ENCODE measurements around the gene FBXW7. TPM values are rescaled to one million over a fixed set of nuclear protein-coding genes. Genes with fewer than 3 reads are reported as not detected.

The FBXW7 gene
- total RNA-seq, 1 experiment from 2014 or later: 23.0 TPM

DNA sequence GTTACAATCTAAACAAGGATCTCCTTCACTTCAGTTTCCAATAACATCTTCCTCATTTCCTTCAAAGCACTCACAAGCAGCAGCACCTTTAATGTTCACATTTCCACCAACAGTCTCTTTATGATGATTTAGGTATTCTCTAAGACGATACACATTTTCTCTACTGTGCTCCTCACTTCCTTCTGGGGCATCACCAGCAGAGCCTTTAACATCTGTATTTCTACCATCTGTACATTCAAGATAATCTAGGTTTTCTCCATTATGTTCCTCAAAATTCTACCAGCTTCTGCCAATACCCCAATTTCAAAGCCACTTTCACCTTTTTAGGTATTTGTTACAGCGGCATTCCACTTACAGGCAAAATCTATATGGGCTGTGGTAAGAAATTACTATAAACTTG is 80.6 kb downstream of the FBXW7 start:
- H4K20me1 ChIP-seq (ENCODE audit: insufficient read depth): no peaks in the 10 kb centered on the region
- H3K9me3 ChIP-seq (ENCODE audit: control insufficient read depth in 1 of 2, insufficient read depth in 1 of 2, low read depth in 1 of 2, low read length in 2 of 2): no peaks in the 10 kb centered on the region
- TF ChIP-seq SP1 (IDR thresholded peaks at IDR 0.05; ENCODE audit: low read depth): no peak
- TF ChIP-seq, protein P1, sequence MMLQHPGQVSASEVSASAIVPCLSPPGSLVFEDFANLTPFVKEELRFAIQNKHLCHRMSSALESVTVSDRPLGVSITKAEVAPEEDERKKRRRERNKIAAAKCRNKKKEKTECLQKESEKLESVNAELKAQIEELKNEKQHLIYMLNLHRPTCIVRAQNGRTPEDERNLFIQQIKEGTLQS (IDR thresholded peaks at IDR 0.05): no peak
- no peak for TF ChIP-seq YY1 (IDR thresholded peaks at IDR 0.05; ENCODE audit: extremely low read depth, insufficient replicate concordance, low read depth, low read length)
- TF ChIP-seq ELF1 (IDR thresholded peaks at IDR 0.05; ENCODE audit: borderline replicate concordance, low read depth): no peak
- no peak for TF ChIP-seq FOSL1 (IDR thresholded peaks at IDR 0.05; ENCODE audit: low read depth)
- TF ChIP-seq MAX (IDR thresholded peaks at IDR 0.05): no peak
- no peak for TF ChIP-seq SIN3A (IDR thresholded peaks at IDR 0.05; ENCODE audit: low read depth)
- no peak for TF ChIP-seq EZH2 (IDR thresholded peaks at IDR 0.05)
- no peaks in the 10 kb centered on the region for H3K9me2 ChIP-seq (ENCODE audit: insufficient read depth)
- no peak overlapping the region for H2AFZ ChIP-seq (ENCODE audit: low read depth, low read length, poor library complexity, severe bottlenecking)
- ChIA-PET POLR2A (no interaction called here), RAD21 (ENCODE audit: low non-redundant PET in 1 of 2, low total read pairs in 2 of 2, uncharacterized antibody in 2 of 2, unreplicated experiment in 2 of 2) (no interaction called here), CTCF (interaction anchor here (1.0 to 1.9 kb wide), 7 partner anchors 10 to 628 kb away, joined by 3 to 21 read pairs (median 5); no protein-coding TSS in a partner anchor)
- BruUV-seq (replicated peaks): TSS peak; percentile 27
- H3K4me1 ChIP-seq (ENCODE audit: control insufficient read depth in 1 of 2, insufficient read depth in 2 of 2, low read length in 2 of 2): no peaks in the 10 kb centered on the region
- no peaks in the 10 kb centered on the region for H3K36me3 ChIP-seq (ENCODE audit: control insufficient read depth in 1 of 2, insufficient read depth in 2 of 2, low read length in 2 of 2)
- H3K27ac ChIP-seq (ENCODE audit: low read depth, low read length): no peak overlapping the region
- intact Hi-C loops (cut with micrococcal nuclease): loop anchor here (2.0 kb wide), 1 partner anchor 279 kb away; no protein-coding TSS in a partner anchor
- no peak overlapping the region for H3K4me2 ChIP-seq (ENCODE audit: low read length)
- H3K79me2 ChIP-seq (ENCODE audit: insufficient read depth, low read length): peaks cover 62% of the 10 kb centered on the region
- no peaks in the 10 kb centered on the region for H3K27me3 ChIP-seq (ENCODE audit: insufficient read depth, low read length)
- no peak overlapping the region for H3K9ac ChIP-seq (ENCODE audit: low read length)
- no peak overlapping the region for H3K4me3 ChIP-seq (replicated peaks in 1 of 2; ENCODE audit: low read depth in 1 of 2, low read length in 2 of 2)
- DNase-seq (ENCODE audit: low read depth, low spot score): no peak
- ATAC-seq: no peak

GRCh38 chr4:152454398-152455011 is 81.4 kb downstream of the FBXW7 start:
- ChIA-PET CTCF (interaction anchor here (0.6 to 1.9 kb wide), 10 partner anchors 9 to 629 kb away, joined by 3 to 21 read pairs (median 4); no protein-coding TSS in a partner anchor), POLR2A (interaction anchor here (0.7 kb wide), 2 partner anchors 53 to 659 kb away, joined by 4 read pairs; no protein-coding TSS in a partner anchor), RAD21 (ENCODE audit: low non-redundant PET in 1 of 2, low total read pairs in 2 of 2, uncharacterized antibody in 2 of 2, unreplicated experiment in 2 of 2) (interaction anchor here in 1 of 2 experiments (0.6 to 0.7 kb wide), 2 partner anchors 183 to 448 kb away, joined by 3 to 4 read pairs; no protein-coding TSS in a partner anchor)
- no peaks in the 10 kb centered on the region for H3K9me2 ChIP-seq (ENCODE audit: insufficient read depth)
- no peak overlapping the region for H3K4me2 ChIP-seq (ENCODE audit: low read length)
- intact Hi-C loops (cut with micrococcal nuclease): loop anchor here (1.0 to 2.0 kb wide), 2 partner anchors 186 to 280 kb away; no protein-coding TSS in a partner anchor
- no peaks in the 10 kb centered on the region for H3K27me3 ChIP-seq (ENCODE audit: insufficient read depth, low read length)
- no peaks in the 10 kb centered on the region for H3K4me1 ChIP-seq (ENCODE audit: control insufficient read depth in 1 of 2, insufficient read depth in 2 of 2, low read length in 2 of 2)
- H3K4me3 ChIP-seq (replicated peaks in 1 of 2; ENCODE audit: low read depth in 1 of 2, low read length in 2 of 2): no peak overlapping the region
- no peaks in the 10 kb centered on the region for H4K20me1 ChIP-seq (ENCODE audit: insufficient read depth)
- no peaks in the 10 kb centered on the region for H3K9me3 ChIP-seq (ENCODE audit: control insufficient read depth in 1 of 2, insufficient read depth in 1 of 2, low read depth in 1 of 2, low read length in 2 of 2)
- no peak overlapping the region for H2AFZ ChIP-seq (ENCODE audit: low read depth, low read length, poor library complexity, severe bottlenecking)
- no peak overlapping the region for H3K27ac ChIP-seq (ENCODE audit: low read depth, low read length)
- no TSS peak for BruUV-seq (replicated peaks)
- ATAC-seq (no peak), DNase-seq (ENCODE audit: low read depth, low spot score) (no peak)
- H3K36me3 ChIP-seq (ENCODE audit: control insufficient read depth in 1 of 2, insufficient read depth in 2 of 2, low read length in 2 of 2): no peaks in the 10 kb centered on the region
- TF ChIP-seq FOSL1 (IDR thresholded peaks at IDR 0.05; ENCODE audit: low read depth): no peak
- no peak for TF ChIP-seq POLR2AphosphoS5 (IDR thresholded peaks at IDR 0.05; ENCODE audit: low read depth, low read length)
- peak; percentile 67 for TF ChIP-seq RAD21 (IDR thresholded peaks at IDR 0.05; ENCODE audit: low read depth)
- TF ChIP-seq, protein P2, sequence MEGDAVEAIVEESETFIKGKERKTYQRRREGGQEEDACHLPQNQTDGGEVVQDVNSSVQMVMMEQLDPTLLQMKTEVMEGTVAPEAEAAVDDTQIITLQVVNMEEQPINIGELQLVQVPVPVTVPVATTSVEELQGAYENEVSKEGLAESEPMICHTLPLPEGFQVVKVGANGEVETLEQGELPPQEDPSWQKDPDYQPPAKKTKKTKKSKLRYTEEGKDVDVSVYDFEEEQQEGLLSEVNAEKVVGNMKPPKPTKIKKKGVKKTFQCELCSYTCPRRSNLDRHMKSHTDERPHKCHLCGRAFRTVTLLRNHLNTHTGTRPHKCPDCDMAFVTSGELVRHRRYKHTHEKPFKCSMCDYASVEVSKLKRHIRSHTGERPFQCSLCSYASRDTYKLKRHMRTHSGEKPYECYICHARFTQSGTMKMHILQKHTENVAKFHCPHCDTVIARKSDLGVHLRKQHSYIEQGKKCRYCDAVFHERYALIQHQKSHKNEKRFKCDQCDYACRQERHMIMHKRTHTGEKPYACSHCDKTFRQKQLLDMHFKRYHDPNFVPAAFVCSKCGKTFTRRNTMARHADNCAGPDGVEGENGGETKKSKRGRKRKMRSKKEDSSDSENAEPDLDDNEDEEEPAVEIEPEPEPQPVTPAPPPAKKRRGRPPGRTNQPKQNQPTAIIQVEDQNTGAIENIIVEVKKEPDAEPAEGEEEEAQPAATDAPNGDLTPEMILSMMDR (IDR thresholded peaks at IDR 0.05 in 2 of 3, conservative IDR thresholded peaks at IDR 0.05 in 1 of 3; ENCODE audit: borderline replicate concordance in 1 of 3, insufficient read depth in 1 of 3, low read depth in 2 of 3, low read length in 2 of 3): peak; percentile 52 to 71 (median 61); a peak in 5 of 6 replicates
- no peak overlapping the region for H3K9ac ChIP-seq (ENCODE audit: low read length)
- H3K79me2 ChIP-seq (ENCODE audit: insufficient read depth, low read length): peaks cover 60% of the 10 kb centered on the region

All from HCT116 (cell line).